Glutamatergic neuron (in vitro differentiated cells): Measurements from ENCODE around the gene SLC7A1. TPM values are rescaled to one million over a fixed set of nuclear protein-coding genes. Genes with fewer than 3 reads are reported as not detected.

ENCODE experiments used
- DNase-seq: peaks from one replicate; pipeline ENCODE4 v3.0.0; 2022
- H3K27ac Mint-ChIP-seq: one replicate; pipeline ENCODE4 v1.8.0; 2020; ENCODE audit warnings: mild to moderate bottlenecking, mixed read lengths, inconsistent platforms; ENCODE audit not compliant: unreplicated experiment
- H3K27me3 Mint-ChIP-seq: one replicate; pipeline ENCODE4 v1.8.0; 2020; ENCODE audit warnings: mild to moderate bottlenecking, moderate library complexity, mixed read lengths, inconsistent platforms; ENCODE audit not compliant: unreplicated experiment
- H3K36me3 Mint-ChIP-seq: one replicate; pipeline ENCODE4 v1.8.0; 2020; ENCODE audit warnings: mild to moderate bottlenecking, mixed read lengths, inconsistent platforms; ENCODE audit not compliant: unreplicated experiment
- H3K4me1 Mint-ChIP-seq: one replicate; pipeline ENCODE4 v1.8.0; 2020; ENCODE audit warnings: mild to moderate bottlenecking, low read depth, mixed read lengths, inconsistent platforms; ENCODE audit not compliant: unreplicated experiment
- H3K4me3 Mint-ChIP-seq: one replicate; pipeline ENCODE4 v1.8.0; 2020; ENCODE audit warnings: mild to moderate bottlenecking, mixed read lengths, inconsistent platforms; ENCODE audit not compliant: unreplicated experiment
- H3K9me3 Mint-ChIP-seq: one replicate; pipeline ENCODE4 v1.8.0; 2020; ENCODE audit warnings: mild to moderate bottlenecking, moderate library complexity, mixed read lengths, inconsistent platforms; ENCODE audit not compliant: unreplicated experiment
- total RNA-seq: library from RNA; stranded (reverse); fragmentation: NEBNext Ultra II Directional; extraction: Animal tissue kit (Norgen Biotek cat#: 25700); gene quantifications from one replicate; pipeline ENCODE4 v1.2.1, GENCODE V29; 2021; ENCODE audit not compliant: unreplicated experiment
- TF ChIP-seq, protein P1 (sequence below): fragments of 200-600 bp; sonication (generic); IDR thresholded peaks from one replicate; pipeline ENCODE4 v1.5.0; 2021; ENCODE audit not compliant: partially characterized antibody, unreplicated experiment

The SLC7A1 gene
- total RNA-seq, 1 donor from 2014 or later = 89.8 TPM

DNA sequence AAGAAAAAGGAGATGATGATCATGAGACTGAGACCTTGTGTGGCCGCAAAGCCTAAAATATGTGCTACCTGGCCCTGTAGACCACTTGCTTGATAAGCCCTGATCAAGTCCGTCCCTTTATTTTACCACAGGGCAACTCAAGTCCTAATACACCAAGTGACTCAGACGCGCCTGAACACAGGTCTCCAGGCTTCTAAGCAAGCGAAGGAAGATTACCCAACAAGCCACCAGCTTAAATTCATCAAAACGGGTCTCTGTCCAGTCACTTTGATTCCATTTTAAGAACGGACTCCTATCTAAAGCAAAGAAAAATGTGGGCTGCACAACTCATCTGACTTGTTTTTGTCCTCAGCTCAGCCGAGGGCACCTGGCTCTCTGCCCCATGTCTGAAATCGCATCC is 26.8 kb downstream of the SLC7A1 start:
- DNase-seq = no peak
- no peak overlapping the region for H3K27ac Mint-ChIP-seq

DNA sequence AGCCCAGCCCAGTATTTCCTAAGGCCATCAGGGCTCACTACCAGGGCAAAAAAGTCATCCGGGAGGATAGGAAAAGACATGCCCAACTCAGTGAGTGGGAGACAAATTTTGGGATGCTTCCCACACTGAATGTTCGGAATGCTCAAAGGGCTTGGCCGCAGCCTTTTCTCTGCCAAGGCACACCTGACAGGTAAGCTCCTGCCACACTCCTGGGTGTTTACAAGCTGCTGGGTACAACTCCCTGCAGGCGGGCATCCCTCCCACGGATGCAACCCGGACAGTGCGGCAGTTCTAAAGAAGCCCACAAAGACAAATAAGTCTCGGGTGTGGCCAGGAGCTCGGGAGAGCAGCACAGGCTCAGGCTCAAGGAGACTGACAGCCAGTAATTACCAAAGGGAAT is 28.1 kb downstream of the SLC7A1 start:
- peaks cover 15% of the 10 kb centered on the region for H3K4me1 Mint-ChIP-seq
- TF ChIP-seq, protein P1, sequence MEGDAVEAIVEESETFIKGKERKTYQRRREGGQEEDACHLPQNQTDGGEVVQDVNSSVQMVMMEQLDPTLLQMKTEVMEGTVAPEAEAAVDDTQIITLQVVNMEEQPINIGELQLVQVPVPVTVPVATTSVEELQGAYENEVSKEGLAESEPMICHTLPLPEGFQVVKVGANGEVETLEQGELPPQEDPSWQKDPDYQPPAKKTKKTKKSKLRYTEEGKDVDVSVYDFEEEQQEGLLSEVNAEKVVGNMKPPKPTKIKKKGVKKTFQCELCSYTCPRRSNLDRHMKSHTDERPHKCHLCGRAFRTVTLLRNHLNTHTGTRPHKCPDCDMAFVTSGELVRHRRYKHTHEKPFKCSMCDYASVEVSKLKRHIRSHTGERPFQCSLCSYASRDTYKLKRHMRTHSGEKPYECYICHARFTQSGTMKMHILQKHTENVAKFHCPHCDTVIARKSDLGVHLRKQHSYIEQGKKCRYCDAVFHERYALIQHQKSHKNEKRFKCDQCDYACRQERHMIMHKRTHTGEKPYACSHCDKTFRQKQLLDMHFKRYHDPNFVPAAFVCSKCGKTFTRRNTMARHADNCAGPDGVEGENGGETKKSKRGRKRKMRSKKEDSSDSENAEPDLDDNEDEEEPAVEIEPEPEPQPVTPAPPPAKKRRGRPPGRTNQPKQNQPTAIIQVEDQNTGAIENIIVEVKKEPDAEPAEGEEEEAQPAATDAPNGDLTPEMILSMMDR = no peak
- no peak overlapping the region for H3K4me3 Mint-ChIP-seq
- peaks cover 5% of the 10 kb centered on the region for H3K27me3 Mint-ChIP-seq
- DNase-seq = no peak
- peaks cover 2% of the 10 kb centered on the region for H3K9me3 Mint-ChIP-seq
- no peaks in the 10 kb centered on the region for H3K36me3 Mint-ChIP-seq
- H3K27ac Mint-ChIP-seq = no peak overlapping the region

More for the DNA sequence above, 26.8 kb downstream of the SLC7A1 start:
- Mint-ChIP-seq H3K27me3 (peaks cover 9% of the 10 kb centered on the region), H3K36me3 (no peaks in the 10 kb centered on the region), H3K4me1 (peaks cover 26% of the 10 kb centered on the region), H3K4me3 (no peak overlapping the region), H3K9me3 (peaks cover 8% of the 10 kb centered on the region)
- TF ChIP-seq, protein P1 = no peak

DNA sequence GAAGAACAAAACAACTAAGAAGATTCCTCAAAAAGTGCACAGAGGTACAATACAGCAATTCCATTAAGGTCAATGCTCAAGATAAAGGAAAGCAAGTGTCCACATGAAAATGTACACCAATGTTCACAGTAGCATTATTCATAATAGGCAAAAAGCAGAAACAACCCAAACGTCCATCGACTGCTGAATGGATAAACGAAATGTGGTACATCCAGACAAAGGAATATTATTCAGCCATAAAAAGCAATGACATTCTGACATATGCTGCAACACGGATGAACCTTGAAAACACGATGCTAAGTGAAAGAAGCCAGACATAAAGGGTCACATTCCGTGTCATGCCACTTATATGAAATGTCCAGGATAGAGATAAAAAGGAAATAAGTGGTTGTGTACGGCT is 29.3 kb downstream of the SLC7A1 start:
- Mint-ChIP-seq H3K9me3 (no peaks in the 10 kb centered on the region), H3K27ac (no peak overlapping the region)

DNA sequence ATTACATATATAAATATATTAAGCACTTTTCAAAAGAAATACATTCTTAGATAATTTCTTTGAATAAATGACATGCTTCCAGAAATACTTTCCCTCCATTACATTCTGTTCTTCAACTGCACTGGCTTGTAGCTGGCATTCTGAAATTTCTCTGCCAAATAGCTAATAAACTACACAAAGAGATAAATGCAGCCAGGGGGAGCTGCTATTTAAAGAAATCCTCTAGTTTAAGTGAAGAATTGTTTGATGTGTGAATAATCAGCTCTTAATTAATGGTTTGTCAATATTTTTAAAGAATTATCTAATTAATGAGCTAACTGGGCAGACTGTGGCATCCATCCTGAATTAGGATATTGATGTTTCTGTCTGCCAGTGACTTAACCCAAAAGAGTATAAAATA is 30.7 kb downstream of the SLC7A1 start:
- DNase-seq = no peak
- Mint-ChIP-seq H3K4me3 (no peak overlapping the region), H3K9me3 (no peaks in the 10 kb centered on the region), H3K27me3 (peaks cover 5% of the 10 kb centered on the region), H3K36me3 (no peaks in the 10 kb centered on the region), H3K4me1 (peaks cover 16% of the 10 kb centered on the region), H3K27ac (no peak overlapping the region)
- TF ChIP-seq, protein P1 = no peak

More for the DNA sequence above, 29.3 kb downstream of the SLC7A1 start:
- DNase-seq = no peak
- peaks cover 14% of the 10 kb centered on the region for H3K4me1 Mint-ChIP-seq
- no peak overlapping the region for H3K4me3 Mint-ChIP-seq
- no peaks in the 10 kb centered on the region for H3K36me3 Mint-ChIP-seq
- TF ChIP-seq, protein P1 = no peak
- H3K27me3 Mint-ChIP-seq = peaks cover 5% of the 10 kb centered on the region

DNA sequence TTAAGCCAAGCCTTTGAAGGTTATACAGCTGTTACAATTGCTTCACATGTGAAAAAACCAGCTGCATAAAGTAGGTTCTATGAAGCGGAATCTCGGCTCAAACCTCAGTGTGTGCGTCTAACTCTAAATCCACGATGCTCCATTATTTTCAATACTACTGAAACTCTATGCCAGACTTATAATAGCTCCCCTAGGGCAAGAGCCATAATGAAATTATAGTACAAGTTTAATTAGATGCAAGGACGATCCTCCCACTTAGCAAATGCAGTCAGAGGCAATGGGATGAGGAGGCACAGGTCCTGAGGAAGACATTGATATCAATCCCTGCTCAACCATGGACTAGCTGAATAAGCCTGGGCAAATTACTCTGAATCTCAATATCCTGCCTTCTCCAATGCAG is 31.1 kb downstream of the SLC7A1 start:
- Mint-ChIP-seq H3K4me1 (peaks cover 16% of the 10 kb centered on the region), H3K27me3 (peaks cover 5% of the 10 kb centered on the region), H3K4me3 (no peak overlapping the region), H3K36me3 (no peaks in the 10 kb centered on the region), H3K9me3 (no peaks in the 10 kb centered on the region), H3K27ac (no peak overlapping the region)
- TF ChIP-seq, protein P1 = no peak
- no peak for DNase-seq
